Measurements from ENCODE around the gene GET3.

Gene GET3

DNA sequence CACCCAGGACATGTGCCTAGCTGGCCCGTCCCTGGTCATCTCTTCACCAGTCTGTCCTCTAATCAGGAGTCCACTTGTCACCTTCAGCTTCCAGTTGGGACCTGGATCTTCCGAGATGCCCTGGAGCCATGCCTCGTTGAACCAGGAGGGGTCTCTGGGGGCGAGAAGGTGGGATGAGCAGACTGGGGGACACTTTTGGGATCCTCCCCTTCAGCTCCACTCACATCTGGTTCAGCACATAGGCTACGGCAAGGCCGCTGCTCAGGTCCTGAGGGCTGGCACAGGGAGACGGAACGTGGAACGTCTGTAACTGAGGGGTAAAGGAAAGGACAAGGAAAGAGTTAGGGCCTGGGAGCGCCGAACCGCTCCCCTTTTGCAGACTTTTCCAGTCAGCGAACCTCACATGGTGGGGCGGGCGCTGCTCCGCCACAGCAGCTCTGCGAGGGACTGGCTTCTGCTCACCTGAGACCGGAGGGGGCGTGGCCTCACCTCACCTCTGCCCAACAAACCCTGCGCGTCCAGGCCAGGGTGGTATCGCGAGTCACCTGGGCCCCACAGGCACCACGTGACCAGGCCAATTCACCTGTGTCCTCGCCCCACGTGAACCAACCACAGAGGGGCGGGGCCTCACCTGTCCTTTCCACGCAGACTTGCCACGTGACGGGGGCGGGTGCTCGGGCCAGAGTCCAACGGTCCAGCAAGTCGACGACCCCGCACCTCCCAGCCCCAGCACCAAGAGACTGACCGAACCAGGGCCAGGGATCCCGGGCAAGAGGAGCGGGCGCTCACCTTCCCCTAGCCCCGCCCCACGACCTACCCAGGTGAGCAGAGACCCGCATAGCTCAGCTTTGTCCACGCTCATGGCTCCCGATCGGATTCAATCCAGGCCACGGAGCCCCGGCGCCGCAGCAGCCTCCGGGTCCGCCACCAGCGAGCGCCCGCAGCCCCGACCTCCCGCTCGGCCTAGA is 37.6 kb downstream of the GET3 start, which contains the start of gene HOOK2:
Gene HOOK2, minus strand, starts transcription at position 965 of the 968 bp plus-strand sequence. Its CDS starts 103 bp downstream, at position 862.
- no peaks in the 10 kb centered on the region for H3K9me3 ChIP-seq (replicated peaks in 1 of 11)
- peaks cover 0 to 26% (median 0%) of the 10 kb centered on the region in 11 experiments; a peak in 6 of 22 replicates for H4K20me1 ChIP-seq
- peaks cover 45 to 76% (median 62%) of the 10 kb centered on the region in 10 experiments for H3K4me1 ChIP-seq
- peak within 1 kb of the TSS; percentile 60 to 79 (median 69) for H3K4me3 ChIP-seq
- H3K27ac ChIP-seq: peak within 1 kb of the TSS; percentile 44 to 93 (median 71); a peak in 19 of 22 replicates
- H3K4me2 ChIP-seq: peak within 1 kb of the TSS; percentile 78 to 99 (median 96)
- H3K9ac ChIP-seq: peak within 1 kb of the TSS; percentile 70 to 86 (median 82)
- no peaks in the 10 kb centered on the region for H3K36me3 ChIP-seq
- no peak for TF ChIP-seq Cebpa-rat (IDR thresholded peaks at IDR 0.05)
- H3K27me3 ChIP-seq: no peaks in the 10 kb centered on the region

DNA sequence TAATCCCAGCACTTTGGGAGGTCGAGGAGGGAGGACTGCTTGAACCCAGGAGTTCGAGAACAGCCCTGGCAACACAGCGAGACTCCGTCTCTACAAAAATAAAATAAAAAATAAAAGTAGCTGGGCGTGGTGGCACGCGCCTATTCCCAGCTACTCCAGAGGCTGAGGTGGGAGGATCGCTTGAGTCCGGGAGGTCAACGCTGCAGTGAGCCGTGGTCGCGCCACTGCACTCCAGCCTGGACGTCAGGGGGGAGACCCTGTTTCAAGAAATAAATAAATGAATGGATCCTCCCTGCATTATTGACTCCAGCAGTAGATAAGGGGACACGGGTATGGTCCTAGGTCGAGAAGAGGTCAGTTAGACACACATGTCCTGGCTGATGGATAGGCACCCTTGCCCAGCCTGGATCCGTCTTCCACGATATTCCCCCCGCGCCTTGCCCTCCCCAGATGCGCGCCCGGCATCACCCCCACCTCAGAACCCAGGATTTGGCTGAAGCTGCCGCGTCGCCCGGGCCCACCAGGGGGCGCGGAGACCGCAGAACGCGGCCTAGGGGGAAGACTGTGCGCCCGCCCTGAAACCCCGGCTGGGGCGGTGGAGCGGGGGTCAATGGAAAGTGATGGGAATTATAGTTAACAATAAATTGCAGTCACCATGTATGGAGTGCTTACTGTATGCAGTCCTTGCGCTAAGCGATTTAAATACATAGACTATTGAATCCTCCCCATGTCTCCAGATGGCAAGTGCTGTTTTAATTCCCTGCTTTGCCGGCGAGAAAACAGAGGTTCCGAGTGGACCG is 40.1 kb downstream of the GET3 start:
- H4K20me1 ChIP-seq: peaks cover 0 to 13% (median 0%) of the 10 kb centered on the region in 11 experiments; a peak in 4 of 22 replicates
- peak overlapping the region; percentile 83 to 98 (median 95) for H3K4me2 ChIP-seq
- no peaks in the 10 kb centered on the region for H3K27me3 ChIP-seq
- peak overlapping the region; percentile 73 to 93 (median 85) for H3K27ac ChIP-seq
- H3K36me3 ChIP-seq: no peaks in the 10 kb centered on the region
- H3K4me3 ChIP-seq: peak overlapping the region; percentile 56 to 79 (median 64)
- no peak for TF ChIP-seq Cebpa-rat (IDR thresholded peaks at IDR 0.05)
- peak overlapping the region; percentile 67 to 89 (median 83) for H3K9ac ChIP-seq
- no peaks in the 10 kb centered on the region for H3K9me3 ChIP-seq (replicated peaks in 1 of 11)
- H3K4me1 ChIP-seq: peaks cover 54 to 77% (median 67%) of the 10 kb centered on the region in 10 experiments

DNA sequence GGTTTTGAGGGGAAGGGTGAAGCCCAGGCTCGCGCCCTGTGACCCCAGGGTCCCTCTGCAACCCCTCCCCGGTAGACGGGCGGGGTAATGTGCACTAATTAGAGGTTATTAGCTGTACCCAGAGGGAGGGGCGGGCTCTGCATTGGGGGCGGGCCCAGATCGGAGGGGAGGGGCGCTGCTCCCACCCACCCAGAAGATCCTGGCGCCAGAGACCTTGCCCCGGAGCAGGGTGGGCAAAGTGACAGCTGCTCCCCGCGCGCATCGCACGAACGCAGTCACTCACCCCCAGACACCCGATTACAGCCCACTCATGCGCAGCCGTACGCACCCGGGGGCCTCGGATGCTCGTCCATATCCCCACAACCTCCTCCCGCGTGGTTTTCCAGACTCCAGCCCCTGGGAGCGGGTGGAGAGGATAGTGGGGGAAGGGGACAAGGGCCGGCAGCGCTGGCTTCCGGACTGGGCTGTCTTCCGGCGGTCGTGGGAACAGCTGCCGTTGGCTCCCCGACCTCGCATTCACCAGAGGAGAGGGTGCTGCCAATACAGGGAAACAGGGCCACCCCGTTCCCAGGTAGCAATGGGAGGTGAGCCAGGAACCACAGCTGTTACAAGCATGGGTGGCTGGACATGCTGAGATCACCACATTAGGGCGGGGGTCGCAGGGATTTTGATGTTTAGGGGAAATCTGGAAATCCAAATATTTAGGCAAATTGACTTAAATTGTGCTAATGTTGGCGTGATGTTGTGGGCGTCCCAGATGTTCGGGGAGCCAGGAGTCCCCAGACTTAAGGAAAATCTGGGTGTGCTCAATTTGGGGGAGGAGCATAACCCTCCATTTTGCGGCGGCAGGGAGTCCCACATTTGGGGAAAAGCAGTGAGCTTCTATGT is 41.0 kb downstream of the GET3 start:
- no peaks in the 10 kb centered on the region for H3K27me3 ChIP-seq
- no peaks in the 10 kb centered on the region for H3K36me3 ChIP-seq
- H3K27ac ChIP-seq: peak overlapping the region; percentile 73 to 93 (median 85)
- H3K9ac ChIP-seq: peak overlapping the region; percentile 67 to 89 (median 83)
- H3K4me1 ChIP-seq: peaks cover 56 to 77% (median 71%) of the 10 kb centered on the region in 10 experiments
- no peaks in the 10 kb centered on the region for H3K9me3 ChIP-seq (replicated peaks in 1 of 11)
- H3K4me3 ChIP-seq: peak overlapping the region; percentile 56 to 79 (median 64)
- peaks cover 0 to 6% (median 0%) of the 10 kb centered on the region in 11 experiments; a peak in 2 of 22 replicates for H4K20me1 ChIP-seq
- peak overlapping the region; percentile 83 to 98 (median 95) for H3K4me2 ChIP-seq
- TF ChIP-seq Cebpa-rat (IDR thresholded peaks at IDR 0.05): no peak

DNA sequence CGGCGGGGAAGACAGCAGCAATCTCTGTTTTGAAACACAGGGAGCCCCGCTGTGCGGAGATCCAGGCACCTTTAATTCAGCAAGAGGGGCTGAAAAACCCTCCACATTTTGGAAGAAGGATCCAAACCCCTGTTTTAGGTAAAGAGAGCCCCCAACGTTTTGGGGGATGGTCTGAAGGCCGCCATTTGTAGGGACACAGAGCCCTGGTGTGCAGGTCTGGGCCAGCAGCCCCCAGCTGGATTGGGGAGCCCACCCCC is 41.5 kb downstream of the GET3 start:
- Histone ChIP-seq H3K36me3 (no peaks in the 10 kb centered on the region), H3K27me3 (no peaks in the 10 kb centered on the region), H4K20me1 (peaks cover 0 to 6% (median 0%) of the 10 kb centered on the region in 11 experiments; a peak in 1 of 22 replicates), H3K27ac (peak overlapping the region; percentile 73 to 93 (median 85)), H3K4me1 (peaks cover 61 to 77% (median 71%) of the 10 kb centered on the region in 10 experiments), H3K4me2 (peak overlapping the region; percentile 83 to 98 (median 95)), H3K4me3 (peak overlapping the region in 9 of 10 experiments; percentile 56 to 79 (median 63); a peak in 16 of 20 replicates), H3K9me3 (replicated peaks in 1 of 11) (no peaks in the 10 kb centered on the region), H3K9ac (peak overlapping the region; percentile 67 to 89 (median 83))
- no peak for TF ChIP-seq Cebpa-rat (IDR thresholded peaks at IDR 0.05)

DNA sequence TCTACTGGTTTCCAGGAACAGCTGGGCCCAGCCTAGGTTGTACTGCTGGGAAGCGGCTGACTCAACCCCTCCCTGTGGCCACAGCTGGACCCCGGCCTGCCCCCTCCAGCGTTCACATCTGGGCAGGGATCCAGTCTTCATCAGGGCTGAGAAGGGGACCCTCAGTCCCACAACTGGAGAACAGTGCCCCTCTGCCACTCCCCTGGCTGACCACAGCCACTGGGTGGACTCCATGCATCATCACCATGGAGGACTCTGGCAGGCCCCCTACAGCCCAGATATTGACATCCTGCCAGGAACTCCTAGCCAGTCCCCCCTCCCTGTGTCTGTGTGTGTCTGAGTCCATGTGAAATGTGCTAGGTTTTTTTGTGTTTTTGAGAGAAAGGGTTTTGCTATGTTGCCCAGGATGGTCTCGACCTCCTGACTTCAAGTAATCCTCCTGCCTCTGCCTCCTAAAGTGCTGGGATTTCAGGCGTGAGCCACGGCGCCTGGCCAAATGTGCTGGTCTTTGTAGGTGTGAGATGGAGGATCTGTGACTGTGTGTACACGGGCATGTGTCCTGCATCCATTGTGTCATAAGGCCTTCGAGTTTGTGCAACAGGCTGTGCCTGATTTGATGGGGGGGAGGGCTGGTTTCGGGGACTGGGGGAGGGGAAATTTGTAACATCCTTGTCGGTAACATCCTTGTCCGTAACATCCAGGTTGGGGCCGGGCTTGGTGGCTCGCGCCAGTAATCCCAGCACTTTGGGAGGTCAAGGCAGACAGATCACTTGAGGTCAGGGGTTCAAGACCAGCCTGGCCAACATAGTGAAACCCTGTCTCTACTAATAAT is 42.1 kb downstream of the GET3 start:
- H3K9ac ChIP-seq: peak overlapping the region; percentile 67 to 89 (median 83)
- peaks cover 63 to 77% (median 72%) of the 10 kb centered on the region in 10 experiments for H3K4me1 ChIP-seq
- peak overlapping the region; percentile 73 to 93 (median 85) for H3K27ac ChIP-seq
- H3K4me3 ChIP-seq: peak overlapping the region in 7 of 10 experiments; percentile 56 to 79 (median 67); a peak in 12 of 20 replicates
- peaks cover 0 to 6% (median 0%) of the 10 kb centered on the region in 11 experiments; a peak in 1 of 22 replicates for H4K20me1 ChIP-seq
- no peak; a peak in 1 of 22 replicates for TF ChIP-seq Cebpa-rat (IDR thresholded peaks at IDR 0.05)
- H3K27me3 ChIP-seq: no peaks in the 10 kb centered on the region
- H3K36me3 ChIP-seq: no peaks in the 10 kb centered on the region
- peak overlapping the region; percentile 83 to 98 (median 95) for H3K4me2 ChIP-seq
- no peaks in the 10 kb centered on the region for H3K9me3 ChIP-seq (replicated peaks in 1 of 11)

DNA sequence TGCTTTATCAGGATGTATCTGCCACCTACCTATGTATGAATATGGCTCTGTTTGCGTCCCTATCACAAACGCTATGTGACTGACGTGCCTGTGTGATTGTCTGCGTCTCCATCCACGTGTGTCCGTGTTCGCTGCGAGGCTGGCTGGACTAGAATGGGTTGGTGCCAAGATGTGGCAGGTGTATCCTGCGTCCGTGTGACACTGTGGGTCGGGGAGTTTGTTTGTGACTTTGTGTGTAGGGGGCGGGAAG is 44.8 kb downstream of the GET3 start:
- H3K4me1 ChIP-seq: peaks cover 74 to 90% (median 84%) of the 10 kb centered on the region in 10 experiments
- TF ChIP-seq Cebpa-rat (IDR thresholded peaks at IDR 0.05): no peak
- H3K36me3 ChIP-seq: no peaks in the 10 kb centered on the region
- H3K9me3 ChIP-seq (replicated peaks in 1 of 11): no peaks in the 10 kb centered on the region
- peak overlapping the region; percentile 87 to 99 (median 96) for H3K9ac ChIP-seq
- H3K4me3 ChIP-seq: peak overlapping the region; percentile 55 to 72 (median 66)
- no peaks in the 10 kb centered on the region for H4K20me1 ChIP-seq
- peak overlapping the region; percentile 90 to 100 (median 99) for H3K4me2 ChIP-seq
- peak overlapping the region; percentile 98 to 100 (median 99) for H3K27ac ChIP-seq
- H3K27me3 ChIP-seq: no peaks in the 10 kb centered on the region

DNA sequence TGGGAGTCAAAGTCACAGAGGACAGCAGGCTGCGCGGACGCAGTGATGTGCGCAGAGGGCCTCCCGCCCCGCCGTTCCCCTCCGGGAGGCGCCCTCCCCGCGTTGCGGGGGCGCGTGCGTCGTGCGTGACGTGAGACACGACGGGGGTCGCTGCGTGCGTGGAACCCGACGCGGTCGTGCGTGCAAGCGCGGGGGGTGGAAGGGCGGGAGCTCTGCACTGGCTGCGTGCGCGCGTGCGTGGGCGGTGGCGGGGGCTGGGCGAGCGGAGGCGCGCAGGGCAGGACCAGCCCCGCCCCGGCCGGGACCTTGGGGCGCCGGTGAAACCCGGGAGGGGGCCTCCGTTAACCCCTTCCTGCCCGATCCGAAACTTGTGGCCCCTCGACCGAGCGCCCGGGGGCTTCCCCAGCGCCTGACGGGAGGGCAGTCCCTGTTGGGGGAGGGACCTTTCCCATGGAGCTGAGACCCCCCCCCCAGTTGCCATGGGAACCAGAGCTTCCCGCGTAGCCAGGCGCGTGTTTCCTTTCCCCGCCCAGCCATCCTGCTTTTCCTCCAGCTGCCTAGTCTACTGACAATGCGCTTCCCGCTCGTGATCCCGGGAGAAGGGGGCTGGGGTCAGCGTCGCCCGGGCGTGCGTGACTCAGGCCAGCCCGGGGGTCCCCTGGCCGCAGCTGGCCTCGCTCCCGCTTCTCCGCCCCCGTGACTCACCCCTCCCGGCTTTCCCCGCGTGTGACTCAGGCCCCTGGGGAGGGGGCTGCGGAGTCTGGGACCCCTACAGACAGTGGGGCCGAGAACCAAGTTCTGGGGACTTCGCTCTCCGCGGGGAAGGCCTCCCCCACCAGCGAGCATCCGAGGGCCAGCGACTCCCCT is 45.4 kb downstream of the GET3 start:
- Histone ChIP-seq H4K20me1 (no peaks in the 10 kb centered on the region), H3K27ac (peak overlapping the region; percentile 98 to 100 (median 99)), H3K27me3 (no peaks in the 10 kb centered on the region), H3K4me3 (peak overlapping the region; percentile 55 to 72 (median 66)), H3K9ac (peak overlapping the region; percentile 87 to 99 (median 96)), H3K4me2 (peak overlapping the region; percentile 90 to 100 (median 99)), H3K9me3 (replicated peaks in 1 of 11) (no peaks in the 10 kb centered on the region), H3K4me1 (peaks cover 76 to 91% (median 85%) of the 10 kb centered on the region in 10 experiments), H3K36me3 (no peaks in the 10 kb centered on the region)
- TF ChIP-seq Cebpa-rat (IDR thresholded peaks at IDR 0.05): no peak

Measured in BLaER1 treated with 17β-estradiol and CSF1 and Interleukin-3, amounts not matched to agents 10 nM and 100 nM (cell line).